ENCODE results near the gene CORO2A.

- TF ChIP-seq CTCF (IDR thresholded peaks at IDR 0.05) (no peak), POLR2A (IDR thresholded peaks at IDR 0.05) (no peak)
These were observed 44.6 kb upstream of the CORO2A start for GRCh38 chr9:98236901-98237487.
